Stimulated activated CD4-positive, alpha-beta T cell treated with anti-CD3 and anti-CD28 coated beads, Interleukin-4, amount 100 ng/mL, for 48 hours (primary cell): ENCODE data around the gene TAGAP.

Source experiments
- DNase-seq, 2 donors: peaks; one replicate each; pipeline ENCODE4 v3.0.0-alpha.2; 2020; ENCODE audit warnings: low read depth in 2 of 2

Gene TAGAP

DNA sequence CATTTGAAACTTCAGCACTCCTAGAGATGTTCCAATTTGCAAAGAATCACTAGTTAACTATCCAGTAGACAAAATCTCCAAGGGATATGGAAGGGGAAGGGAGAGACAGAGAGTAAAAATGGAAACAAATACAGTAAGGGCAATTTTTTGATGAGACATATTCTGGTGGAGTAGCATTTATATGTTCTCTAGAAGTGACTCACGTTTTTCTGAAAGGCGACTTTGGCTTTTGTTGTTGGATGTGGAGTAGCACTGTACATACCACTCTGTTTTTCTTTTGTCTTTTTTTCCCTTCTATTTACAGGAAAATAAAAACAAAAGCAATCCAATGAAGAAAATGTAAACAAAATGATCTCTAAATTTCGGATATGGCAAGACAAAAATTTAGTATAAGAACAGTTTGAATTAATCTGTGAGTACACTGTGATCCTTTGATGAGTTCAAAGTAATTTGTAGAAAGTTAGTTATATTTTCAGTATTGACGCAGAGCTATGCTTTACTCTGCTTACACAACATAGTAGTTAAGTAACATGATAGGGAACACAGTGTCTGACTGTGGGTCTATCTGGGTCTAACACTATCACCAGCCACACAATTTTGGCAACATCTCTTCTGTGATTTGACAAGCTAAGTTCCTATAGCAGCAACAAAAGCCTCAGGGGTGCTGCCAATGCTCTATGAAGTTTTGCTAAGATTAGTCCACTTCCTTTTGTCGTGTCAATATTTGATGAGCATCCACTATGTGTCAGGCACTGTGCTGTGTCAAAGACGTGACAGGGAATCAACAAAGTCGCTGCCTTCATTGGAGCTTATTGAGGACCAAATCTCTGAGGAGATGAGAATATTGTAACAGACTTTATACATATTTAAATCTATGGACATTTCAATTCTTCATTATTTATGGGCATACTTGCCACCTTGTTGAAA is 27.3 kb upstream of the TAGAP start:
- DNase-seq, result no peak

DNA sequence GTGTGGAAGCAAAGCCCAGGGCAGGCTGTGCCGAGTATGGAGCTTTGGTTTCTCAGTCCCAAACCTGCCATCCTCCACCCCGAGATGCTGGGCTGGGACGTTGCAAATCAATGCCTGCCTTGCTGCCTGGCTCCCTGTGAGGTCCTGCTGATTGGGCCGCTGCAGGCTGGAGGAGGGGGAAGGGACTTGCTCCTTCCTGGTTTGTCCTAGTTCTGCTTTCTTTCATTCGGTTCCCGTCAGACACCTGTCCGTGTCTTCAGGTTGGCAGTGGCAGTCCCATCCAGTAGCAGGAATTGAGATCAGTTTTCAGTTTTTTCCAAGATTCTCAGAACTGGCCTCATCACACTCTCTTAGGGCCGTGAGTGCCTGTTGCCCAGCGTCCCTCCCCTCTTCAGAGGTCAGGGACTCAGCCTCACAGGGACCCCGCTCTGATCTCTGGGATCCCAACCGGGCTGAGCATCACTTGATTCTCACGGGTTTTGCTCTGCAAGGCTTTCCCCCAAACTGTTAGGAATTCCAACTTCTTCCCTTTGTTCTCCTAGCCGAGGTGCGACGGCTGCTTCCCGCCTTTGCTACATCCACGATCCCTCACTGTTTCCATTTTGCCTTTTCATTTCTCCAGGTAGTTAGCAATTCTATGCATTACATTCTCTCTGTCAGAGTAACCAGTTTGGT is 24.2 kb upstream of the TAGAP start:
- no peak for DNase-seq

DNA sequence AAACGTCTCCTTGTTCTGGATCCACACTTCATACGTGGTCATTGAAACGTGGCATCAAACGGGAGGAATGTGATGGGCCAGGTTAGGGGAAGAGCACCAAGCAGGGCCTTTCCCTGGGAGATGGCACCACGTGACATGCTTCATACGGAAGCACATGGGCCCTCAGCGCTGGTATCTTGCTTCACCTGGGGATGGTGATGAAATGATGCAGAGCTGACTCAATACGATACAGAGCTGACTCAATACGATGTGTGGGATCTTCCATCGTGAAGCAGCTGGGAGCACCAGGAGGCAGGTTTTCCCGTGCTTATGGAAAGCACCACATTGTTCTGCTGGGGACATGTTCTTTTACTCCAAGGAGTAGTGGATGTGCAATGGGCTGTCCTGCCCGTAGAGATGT is 22.5 kb upstream of the TAGAP start:
- DNase-seq, result no peak

DNA sequence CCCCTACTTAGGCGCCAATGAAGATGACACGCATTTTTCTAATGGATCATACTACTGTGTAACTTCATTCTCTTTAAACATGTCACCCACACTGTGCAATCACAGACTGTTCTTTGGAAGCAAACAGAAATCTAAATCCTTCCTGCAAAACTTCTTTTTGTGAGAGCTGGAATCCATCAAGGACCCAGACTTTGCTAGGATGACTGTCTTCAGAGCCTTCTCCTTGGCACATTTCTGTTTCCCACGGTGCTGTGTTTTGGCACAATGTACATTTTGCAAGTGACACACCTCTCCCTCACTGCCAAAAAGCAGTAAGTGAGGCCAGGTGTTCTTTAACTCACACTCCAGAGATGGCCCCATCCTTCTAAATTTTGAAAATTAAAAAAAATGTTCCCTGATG is 21.7 kb upstream of the TAGAP start:
- DNase-seq, result no peak

DNA sequence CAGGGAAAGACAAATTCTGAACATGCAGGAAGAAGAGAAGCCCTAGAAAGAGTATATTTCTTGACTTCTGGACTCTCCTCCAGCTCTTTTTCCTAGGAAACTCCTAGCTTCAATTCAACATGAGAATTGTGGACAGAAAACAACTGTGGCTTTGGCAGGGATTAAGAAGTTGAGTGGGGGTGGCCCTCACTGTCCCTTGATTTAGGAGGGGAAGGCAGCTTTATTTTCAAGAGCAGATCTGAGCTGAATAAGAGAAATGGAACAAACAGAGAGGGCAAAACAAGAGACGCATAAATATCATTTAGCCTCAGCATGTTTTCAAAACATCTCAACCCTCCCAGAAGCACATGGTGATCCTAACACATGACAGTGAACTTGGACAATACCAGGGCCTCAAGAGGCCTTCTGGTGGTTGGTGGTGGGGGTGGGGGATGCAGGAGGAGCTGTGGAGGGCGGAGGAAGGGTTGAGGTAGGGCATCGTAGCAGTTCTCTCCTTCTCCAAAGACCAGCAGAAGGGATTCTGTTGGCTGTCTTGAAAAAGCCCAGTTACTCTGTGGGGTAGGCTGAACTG is 21.1 kb upstream of the TAGAP start:
- DNase-seq, result no peak

DNA sequence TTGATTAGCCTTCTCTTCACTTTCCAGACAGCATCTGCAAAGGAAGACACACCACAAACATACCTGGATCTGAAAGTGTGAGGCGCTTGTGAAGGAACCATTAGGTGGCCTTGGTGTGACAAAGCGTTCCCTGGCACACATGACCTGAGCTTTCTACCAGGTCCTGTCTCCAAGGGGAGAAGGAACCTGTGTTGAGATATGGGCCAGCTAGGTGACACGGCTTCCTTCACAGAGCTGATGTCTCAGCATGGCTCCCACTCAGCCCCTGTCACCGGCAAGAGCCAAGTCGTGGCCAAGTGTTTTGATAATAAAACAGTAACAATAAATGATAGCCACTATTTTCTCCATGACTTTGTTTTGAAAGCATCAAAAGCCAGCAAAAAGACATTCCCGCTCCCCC is 20.3 kb upstream of the TAGAP start:
- no peak for DNase-seq

DNA sequence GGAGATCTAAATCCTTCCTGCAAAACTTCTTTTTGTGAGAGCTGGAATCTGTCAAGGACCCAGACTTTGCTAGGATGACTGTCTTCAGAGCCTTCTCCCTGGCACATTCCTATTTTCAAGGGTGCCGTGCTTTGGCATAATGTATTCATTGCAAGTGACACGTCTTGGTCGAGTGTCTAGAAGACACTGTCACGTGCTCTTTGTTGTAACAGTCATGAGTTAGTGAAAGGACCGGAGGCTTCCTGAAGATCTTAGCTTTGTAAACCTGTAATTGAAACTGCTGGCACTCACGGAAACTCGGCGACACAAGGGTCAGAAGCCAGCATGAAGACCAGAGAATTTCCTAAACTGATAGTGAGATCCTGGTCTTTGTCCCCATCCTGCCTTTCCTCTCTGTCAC is 19.7 kb upstream of the TAGAP start:
- no peak for DNase-seq

DNA sequence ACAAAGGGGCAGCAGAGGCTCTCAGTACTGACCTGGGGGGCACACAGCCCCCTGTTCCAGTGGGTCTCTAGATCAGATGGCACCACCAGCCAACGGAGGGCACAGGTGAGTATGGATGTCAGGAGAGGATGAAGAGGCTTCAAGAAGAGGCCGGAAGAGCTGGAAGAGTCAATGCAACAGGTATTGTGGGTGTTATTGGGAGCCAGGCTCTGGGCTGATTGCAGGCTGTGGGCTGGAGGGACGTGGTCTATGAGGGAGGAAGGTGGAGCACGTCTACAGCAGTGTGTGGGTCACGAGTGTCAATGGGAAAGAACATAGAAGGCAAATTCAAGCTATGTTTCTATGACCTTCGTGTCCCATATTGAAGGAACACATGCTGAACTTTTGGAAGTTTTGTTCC is 18.8 kb upstream of the TAGAP start:
- no peak for DNase-seq

DNA sequence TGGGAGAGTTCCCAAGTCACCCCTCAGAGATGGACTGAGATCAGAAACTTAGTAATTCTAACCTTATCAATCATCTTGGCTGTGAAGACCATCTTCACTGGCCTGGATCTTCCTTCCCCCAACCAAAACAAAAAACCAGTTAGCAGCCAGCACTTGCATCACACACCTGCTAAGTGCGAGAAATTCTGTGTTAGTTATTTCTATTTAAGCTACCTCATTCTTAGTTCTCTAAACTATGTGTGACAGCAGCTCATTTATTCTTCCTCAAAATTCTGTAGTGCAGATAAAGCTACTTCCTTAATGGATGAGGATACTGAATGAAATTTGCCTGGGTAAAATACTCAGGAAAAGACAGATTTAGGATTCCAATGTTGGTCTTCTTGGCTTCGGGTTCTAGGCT is 18.2 kb upstream of the TAGAP start:
- no peak for DNase-seq

DNA sequence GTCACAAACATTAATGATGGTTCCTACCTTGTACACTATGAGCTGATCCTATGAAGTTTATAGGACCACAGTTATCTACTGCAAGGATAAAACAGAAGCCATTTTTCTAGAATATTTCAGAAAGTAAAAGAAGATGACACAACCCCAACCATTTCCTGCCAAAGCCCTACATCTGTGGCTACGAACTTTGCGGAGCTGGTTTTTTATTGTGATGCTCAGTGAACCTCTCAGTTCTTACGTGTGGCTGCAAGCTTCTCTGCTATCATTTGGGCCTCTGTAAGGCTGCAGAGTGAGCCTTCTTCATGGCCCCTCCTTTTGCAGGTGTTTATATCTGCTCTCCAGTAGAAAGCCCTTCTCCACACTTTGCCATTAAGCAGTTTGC is 17.8 kb upstream of the TAGAP start:
- no peak for DNase-seq

DNA sequence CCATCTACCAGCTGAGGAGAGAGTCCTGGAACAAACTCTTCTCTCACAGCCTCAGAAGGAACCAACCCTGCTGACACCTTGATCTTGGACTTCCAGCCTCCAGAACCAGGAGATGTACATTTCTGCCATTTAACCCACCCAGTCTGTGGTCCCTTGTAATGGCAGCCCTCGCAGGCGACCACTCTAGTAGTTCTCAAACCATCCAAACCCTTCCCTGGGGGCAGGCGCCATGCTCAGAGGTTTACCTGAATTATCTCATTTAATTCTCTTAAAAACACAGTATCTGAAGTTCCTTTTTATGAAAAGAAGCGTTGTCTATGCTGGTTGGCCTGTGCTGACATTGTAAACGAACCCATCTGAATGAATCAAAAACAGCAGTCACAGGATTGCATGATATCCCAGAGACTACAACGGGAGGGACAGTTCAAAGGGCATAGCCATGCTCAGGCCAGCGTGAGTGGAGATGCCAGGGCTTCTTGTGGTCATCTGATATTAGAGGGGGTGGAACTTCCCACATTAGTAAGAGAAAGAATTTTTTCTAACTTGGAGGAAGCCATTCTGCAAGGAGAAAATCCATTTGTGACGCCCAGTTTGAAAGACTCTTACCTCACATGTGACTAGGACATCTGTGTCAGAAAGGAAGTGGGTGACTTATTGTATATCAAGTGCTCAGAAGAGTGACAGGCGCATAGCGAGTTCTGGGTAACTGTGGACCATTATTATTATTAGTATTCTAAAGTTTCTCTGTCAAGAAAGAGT is 17.2 kb upstream of the TAGAP start:
- DNase-seq, result no peak

DNA sequence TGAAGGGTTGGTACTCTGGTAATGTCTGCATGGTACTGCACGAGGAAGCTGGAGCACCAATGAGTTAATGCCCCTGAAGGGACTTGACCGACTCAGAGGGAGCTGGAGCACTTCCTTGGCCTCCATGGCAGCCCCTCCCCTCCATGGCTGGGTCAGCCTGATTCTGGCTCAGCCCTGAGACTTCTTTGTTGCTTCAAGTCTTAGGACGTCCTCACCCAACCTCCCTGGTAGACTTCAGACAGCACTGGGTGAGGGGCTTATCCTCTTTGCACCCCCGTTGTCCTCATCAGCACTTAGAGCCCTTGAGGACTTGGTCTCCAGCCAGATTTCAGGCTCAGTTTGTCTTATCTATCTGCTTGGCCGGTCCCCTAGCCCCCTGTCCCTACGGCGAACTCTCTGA is 16.4 kb upstream of the TAGAP start:
- no peak for DNase-seq

DNA sequence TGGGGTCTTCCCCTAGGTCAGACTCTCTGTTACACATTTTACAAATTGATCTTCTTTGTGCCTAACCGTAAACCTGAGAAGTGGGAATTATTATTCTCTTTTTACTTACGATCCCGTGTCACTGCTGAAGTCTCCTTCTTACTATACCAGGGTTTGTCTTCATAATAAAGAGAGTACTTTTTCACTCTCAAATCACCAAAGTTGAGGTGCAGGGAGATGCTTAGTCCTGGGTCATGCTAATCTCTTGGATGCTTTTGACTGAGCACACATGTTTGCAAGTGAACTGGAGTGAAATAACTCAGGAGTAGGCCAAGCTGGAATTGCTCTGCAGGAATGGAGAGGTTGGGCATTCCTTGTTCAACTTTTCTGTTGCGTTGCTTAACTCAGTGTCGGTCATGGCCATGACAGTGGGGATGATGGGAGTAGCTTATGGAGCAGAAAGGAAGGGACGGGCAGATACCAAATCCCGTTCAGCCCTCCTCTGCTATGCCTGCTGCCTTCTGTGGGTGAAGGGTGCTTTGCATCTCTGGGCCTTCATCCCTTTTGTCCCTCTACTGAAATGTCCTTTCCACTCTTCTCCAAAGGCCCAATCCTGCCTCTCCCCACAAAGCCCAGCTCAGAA is 15.2 kb upstream of the TAGAP start:
- DNase-seq, result no peak

DNA sequence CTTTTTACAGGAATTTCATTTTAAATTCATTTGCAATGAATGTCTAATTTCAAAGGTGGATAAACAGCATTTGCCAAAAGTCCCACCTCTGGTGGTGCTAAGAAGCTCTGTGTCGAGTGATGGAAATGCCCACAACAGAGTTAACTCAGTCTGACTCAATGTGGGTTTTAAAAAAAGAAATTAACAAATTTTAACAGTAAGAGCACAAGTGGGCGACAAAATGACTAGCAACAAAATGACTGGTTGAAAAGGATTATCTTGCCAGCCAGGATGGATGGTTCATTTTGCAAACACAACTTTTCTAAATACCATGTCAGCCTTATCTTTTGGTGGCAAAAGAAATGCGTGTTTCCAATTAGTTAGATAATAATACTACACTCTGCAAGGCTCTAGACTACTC is 14.3 kb upstream of the TAGAP start:
- no peak for DNase-seq

DNA sequence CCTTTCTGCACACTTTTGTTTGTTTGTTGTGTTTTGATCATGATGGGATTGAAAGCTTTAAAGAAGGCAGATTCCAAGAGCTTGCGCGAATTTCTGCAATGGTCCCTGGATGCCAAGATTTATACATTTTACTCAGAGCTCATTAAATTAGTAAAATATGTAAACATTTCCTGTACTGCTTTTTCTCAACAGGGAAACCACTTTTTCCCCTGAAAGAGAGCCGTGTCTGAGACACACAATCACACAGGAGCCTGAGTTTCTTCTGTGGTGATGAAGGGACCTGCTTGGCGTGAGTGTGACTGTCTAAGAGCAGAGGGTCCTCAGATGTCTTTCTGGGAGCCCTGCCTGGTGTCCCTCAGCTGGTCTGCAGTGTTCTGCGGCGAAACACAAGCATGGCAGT is 12.1 kb upstream of the TAGAP start:
- no peak for DNase-seq

DNA sequence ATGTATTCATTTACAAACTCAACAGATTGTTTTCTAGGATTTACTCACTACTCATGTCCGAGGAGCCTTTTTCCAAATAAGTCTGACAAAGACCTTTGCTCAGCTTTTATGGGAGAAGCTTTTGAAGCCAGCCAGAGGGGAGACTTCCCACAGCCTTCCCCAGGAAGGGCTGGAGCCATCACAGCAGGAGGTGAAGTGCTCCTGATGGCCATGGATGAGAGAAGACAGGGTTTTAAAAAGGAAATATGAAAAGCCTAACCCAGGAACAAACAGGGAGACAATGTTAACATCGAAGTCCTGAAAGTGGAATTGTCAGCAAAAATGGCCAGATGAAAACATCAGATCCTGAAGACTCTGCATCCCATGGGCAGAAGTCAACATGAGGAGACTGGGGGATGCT is 11.6 kb upstream of the TAGAP start:
- DNase-seq, result no peak

DNA sequence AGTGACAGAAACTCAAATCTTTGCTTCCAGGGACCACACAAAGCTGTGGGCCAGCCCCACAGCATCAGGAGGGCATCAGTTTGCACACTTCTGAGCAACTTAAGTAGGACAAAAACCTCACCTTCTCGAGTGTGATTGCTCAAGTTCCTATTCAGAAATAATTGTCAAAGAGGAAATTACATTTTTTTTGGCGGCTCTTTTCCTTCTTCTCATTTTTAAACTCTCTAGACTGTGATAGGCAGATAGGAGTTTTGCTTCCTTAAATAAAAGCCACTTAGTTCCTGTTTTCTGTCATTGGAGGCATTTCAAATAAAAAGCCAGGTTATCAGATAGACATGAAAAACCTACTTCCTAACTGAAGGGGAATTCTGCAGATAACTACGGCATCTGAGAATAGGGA is 11.2 kb upstream of the TAGAP start:
- DNase-seq, result no peak

DNA sequence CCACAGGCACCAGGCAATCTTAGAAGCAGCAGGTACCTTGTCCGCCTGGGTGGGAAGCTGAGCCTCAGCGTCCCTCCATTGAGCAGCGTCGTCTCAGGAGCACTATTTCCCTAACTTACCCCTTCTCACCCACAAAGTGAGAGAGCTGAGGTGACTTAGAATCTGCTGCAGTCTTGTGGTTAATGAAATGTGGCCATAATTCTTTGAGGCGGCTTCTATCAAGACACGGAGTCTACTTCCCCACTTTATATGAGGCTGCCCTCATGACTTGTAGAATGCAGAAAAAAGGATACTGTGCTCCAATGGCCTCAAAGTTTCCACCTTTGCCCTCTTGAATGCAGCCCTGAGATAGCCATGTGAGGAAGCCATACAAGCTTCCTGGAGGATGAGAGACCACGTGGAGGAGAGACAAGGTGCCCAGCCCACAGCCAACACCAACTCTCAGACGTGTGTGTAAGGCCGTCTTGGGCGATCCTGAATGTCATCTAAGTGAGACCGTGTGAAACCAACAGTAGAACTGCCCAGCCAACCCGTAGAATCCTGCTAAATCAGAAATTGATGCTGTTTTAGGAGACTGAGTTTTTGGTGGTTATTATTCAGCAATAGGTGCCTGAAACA is 9.1 kb upstream of the TAGAP start:
- no peak for DNase-seq

DNA sequence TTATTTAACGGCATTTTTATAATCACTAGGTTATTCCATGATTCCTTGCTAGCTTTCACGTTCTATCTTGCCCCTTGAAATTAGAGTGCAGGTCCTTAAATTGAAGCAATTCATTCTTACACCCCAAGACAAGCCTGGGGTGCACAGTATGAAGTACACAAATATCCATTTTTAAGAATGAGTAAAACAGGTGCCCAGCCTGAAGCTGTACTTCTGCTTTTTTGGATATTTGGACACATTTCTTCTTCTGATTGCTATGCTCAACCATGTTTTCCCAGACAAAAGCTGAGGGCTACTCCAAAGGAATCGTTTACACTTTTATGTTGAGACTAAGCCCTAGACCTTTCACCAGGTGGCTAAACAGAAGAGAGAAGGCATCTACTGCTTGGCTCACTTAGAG is 7.9 kb upstream of the TAGAP start:
- DNase-seq, result no peak

DNA sequence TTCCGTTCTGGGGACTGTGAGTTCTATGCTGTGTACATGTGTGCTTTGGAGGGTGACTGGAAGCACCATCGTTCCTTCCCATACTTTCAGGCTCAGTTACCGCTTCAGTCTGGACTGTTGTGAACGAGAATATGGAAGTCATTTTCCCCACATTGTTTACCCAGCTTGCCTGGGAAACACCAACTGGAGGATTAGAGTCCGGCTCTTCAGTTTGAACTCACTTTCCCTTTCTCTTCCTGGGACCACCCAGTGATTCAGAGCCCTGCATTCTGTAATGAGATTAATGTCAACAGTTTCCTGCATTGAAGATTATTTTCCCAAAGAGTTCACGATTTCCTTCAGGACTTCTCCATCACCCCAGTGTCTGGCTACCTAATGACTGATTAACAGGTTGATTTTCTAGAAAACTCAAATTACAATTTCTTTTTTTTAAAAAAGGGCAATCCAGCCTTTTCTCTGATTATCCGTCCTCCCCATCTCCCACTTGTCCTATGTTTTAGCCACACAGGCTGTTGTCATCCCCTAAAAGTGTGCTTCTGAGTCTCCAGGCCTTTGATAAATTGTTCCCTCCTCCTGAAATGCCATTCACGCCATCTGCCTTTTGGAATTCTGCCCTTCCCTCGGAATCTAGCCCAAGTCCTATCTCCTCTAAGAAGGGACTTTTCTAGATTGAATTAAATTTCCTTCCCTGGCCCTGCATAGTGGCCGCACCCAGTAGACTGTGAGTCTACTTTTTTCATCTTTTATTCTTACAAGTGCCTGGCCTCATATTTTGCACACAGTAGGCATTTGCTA is 3.3 kb upstream of the TAGAP start:
- DNase-seq, result no peak

DNA sequence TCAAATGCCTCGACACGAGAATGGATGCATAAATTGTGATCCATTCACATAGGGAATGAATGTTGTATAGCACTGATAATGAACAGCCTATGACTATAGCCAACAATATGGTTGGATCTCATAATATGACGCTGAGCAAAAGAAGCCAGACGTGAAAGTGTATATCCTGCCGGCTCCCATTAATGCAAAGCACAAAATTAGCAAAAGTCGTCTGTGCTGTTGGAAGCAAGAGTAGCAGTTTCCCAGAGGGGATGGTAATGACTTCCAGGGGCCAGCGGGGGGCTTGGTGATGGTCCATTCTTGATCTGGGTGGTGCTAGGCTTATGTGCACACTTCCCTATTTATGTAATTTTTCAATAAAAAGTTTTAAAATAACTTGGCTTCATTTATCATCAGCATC is 1.0 kb upstream of the TAGAP start:
- no peak for DNase-seq
